GM12874 (cell line): ENCODE data around the gene TFR2.

Experiments used
- CTCF ChIP-seq: IDR thresholded peaks from 2 replicates; pipeline ENCODE4 v1.5.1; 2011; ENCODE audit warnings: low read depth, mild to moderate bottlenecking, control low read depth, low read length, moderate library complexity; ENCODE audit not compliant: insufficient read depth

TFR2 gene

GRCh38 chr7:100641463-100641859 is at the start of gene TFR2:
Gene TFR2, minus strand, starts transcription at chr7:100641552. Its CDS starts 43 bp downstream, at chr7:100641509.
- no peak for TF ChIP-seq CTCF

- no peak; the same call in 1 of the 2 replicates for TF ChIP-seq CTCF
Observed at GRCh38 chr7:100689230-100690135, 48.1 kb upstream of the TFR2 start.

GRCh38 chr7:100688326-100688860 is 47.0 kb upstream of the TFR2 start:
- no peak for TF ChIP-seq CTCF

GRCh38 chr7:100687751-100688300 is 46.5 kb upstream of the TFR2 start:
- TF ChIP-seq CTCF, result no peak

- no peak for TF ChIP-seq CTCF
Observed at GRCh38 chr7:100687261-100687660, 45.9 kb upstream of the TFR2 start.

- TF ChIP-seq CTCF, result no peak
Observed at GRCh38 chr7:100686822-100687211, 45.5 kb upstream of the TFR2 start.

GRCh38 chr7:100686201-100686821 is 45.0 kb upstream of the TFR2 start:
- no peak for TF ChIP-seq CTCF
